ENCODE results near the gene SND1. TPM values are rescaled to one million over a fixed set of nuclear protein-coding genes. Genes with fewer than 3 reads are reported as not detected.

SND1 gene
- total RNA-seq, 2 experiments from 2014 or later, result 169 to 174 TPM

DNA sequence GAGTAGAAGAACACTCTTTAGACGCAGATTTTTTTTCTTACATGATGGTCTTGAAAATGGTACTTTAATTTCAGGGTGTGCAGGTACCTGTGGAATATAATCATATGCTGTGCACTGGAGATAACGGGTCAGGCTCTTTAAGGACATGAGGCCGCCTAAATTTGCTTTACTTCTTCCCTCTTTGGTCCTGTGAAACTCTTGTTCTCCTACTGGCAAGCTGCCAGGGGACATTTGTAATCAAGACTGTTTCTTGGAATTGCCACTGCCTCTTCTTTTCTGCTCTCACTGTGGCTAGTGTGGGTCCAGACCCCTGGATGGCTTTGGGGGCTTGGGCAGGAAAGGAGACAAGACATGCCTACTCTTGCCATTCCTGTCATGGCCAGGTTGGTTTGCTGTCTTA, 146.0 kb downstream of the SND1 start:
- Mint-ChIP-seq H3K4me3 (no peak overlapping the region), H3K27ac (no peak overlapping the region), H3K27me3 (ENCODE audit: low read depth) (no peaks in the 10 kb centered on the region), H3K36me3 (ENCODE audit: low read depth) (peaks cover 4% of the 10 kb centered on the region), H3K9me3 (ENCODE audit: insufficient read depth) (no peaks in the 10 kb centered on the region), H3K4me1 (ENCODE audit: low read depth) (peaks cover 5% of the 10 kb centered on the region)
- no peak for ATAC-seq
- no peak for DNase-seq
- POLR2A ChIA-PET, result no interaction called here
- CTCF ChIA-PET, result no interaction called here

DNA sequence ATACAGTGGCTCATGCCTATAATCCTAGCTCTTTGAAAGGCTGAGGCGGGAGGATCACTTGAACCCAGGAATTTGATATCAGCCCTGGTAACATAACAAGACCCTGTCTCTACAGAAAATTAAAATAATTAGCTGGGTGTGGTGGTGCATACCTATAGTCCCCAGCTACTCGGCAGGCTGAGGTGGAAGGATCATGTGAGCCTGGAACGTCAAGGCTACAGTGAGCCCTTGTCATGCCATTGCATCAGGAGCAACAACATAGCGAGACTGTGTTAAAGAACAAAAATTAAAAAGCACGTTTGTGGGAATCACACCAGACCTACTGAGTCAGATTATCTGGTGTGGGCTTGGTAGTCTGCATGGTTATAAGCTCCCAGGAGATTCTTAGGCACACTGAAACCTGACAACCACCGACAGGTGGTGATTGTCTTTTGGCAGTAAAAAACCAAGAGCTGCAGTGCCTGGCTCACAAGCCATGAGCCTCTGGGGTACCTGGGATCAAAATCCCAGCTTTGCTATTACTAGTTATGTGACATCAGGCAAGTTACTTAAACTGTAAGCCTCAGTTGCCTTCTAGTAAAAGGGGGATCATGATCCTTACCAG, 146.9 kb downstream of the SND1 start:
- ATAC-seq (no peak), DNase-seq (no peak)
- ChIA-PET CTCF (no interaction called here), POLR2A (no interaction called here)
- peaks cover 4% of the 10 kb centered on the region for H3K36me3 Mint-ChIP-seq (ENCODE audit: low read depth)
- no peaks in the 10 kb centered on the region for H3K27me3 Mint-ChIP-seq (ENCODE audit: low read depth)
- no peaks in the 10 kb centered on the region for H3K9me3 Mint-ChIP-seq (ENCODE audit: insufficient read depth)
- no peak overlapping the region for H3K27ac Mint-ChIP-seq
- no peak overlapping the region for H3K4me3 Mint-ChIP-seq
- H3K4me1 Mint-ChIP-seq (ENCODE audit: low read depth), result peaks cover 5% of the 10 kb centered on the region

DNA sequence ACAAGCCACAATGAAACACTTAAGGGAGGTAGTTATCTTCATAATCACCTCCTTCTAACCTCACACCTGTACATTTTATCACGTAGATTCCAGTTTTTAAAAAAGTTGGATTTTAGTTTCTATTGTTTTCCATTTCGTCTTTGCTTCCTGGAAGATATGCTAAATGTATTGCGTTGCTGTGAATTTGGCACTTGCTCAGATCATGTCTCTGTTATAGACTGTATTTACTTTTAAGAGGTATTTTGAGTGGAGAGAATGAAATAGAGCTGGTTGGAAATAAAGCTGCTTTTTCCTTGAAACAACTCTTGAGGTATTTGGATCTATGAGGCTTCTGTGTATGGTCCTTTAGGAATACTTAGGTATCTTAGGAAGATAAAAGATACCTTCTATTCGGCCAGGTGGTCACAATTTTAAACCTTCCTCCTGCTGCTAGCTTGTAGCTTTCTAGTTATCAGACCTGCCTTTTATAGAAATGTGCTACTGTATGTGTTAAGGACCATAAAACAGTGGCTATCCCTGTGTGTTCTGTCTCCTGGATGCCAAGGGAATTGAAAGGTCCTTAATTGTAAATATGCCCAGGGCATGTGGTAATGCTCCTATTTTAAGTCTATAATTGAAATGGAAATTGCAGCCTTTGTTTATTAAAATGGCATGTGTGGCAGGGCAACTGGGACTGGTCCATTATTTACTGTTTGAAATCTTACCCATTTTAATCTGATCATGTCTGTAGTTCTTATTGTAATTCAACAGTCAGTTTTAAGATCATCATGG, 147.7 kb downstream of the SND1 start:
- ATAC-seq, result no peak
- no peak for DNase-seq
- peaks cover 5% of the 10 kb centered on the region for H3K4me1 Mint-ChIP-seq (ENCODE audit: low read depth)
- no peak overlapping the region for H3K4me3 Mint-ChIP-seq
- ChIA-PET CTCF (interaction anchor here (1.3 kb wide), 1 partner anchor 9 kb away, joined by 3 read pairs; no protein-coding TSS in a partner anchor), POLR2A (no interaction called here)
- H3K27me3 Mint-ChIP-seq (ENCODE audit: low read depth), result no peaks in the 10 kb centered on the region
- peaks cover 2% of the 10 kb centered on the region for H3K36me3 Mint-ChIP-seq (ENCODE audit: low read depth)
- no peak overlapping the region for H3K27ac Mint-ChIP-seq
- no peaks in the 10 kb centered on the region for H3K9me3 Mint-ChIP-seq (ENCODE audit: insufficient read depth)

DNA sequence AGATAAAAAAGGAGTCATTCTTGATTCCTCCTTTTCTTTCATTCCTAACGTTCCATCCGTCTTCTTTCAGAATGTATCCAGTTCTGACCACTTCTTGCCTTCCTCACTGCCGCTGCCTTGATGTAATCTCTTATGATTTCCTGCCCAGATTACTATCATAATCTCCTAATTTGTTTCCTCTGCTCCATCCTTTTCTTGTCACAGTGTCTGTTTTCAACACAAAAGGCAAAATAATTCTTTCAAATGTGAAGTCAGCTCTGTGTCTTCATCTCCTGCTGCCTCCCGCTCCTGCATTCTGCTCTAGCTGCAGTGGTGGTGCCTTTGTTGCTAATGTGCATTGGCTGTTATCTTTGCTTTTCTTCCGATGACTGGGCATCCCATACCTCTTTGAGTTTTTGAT, 150.9 kb downstream of the SND1 start:
- ATAC-seq, result no peak
- POLR2A ChIA-PET, result no interaction called here
- no peaks in the 10 kb centered on the region for H3K9me3 Mint-ChIP-seq (ENCODE audit: insufficient read depth)
- H3K4me3 Mint-ChIP-seq, result no peak overlapping the region
- peaks cover 4% of the 10 kb centered on the region for H3K4me1 Mint-ChIP-seq (ENCODE audit: low read depth)
- H3K27ac Mint-ChIP-seq, result no peak overlapping the region
- no peaks in the 10 kb centered on the region for H3K27me3 Mint-ChIP-seq (ENCODE audit: low read depth)
- CTCF ChIA-PET, result no interaction called here
- H3K36me3 Mint-ChIP-seq (ENCODE audit: low read depth), result peaks cover 7% of the 10 kb centered on the region
- no peak for DNase-seq

DNA sequence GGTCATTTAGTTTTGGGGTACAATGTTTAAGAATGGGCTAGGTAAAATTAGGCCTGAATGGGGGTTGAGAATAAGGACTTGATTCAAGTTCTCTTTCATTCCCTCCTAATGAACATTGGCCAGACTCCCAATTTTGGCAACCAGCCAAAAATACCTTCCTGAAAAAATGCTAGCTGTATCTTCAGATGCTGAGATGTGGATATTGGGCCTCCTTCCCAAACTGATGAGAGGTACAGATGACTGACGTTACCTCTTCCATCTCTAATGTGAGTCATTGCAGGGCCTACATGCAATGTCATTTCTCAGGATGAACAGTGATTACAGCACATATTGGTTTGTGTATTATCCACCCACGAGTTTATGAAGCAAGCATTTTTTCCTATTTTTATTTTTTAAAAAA, 151.6 kb downstream of the SND1 start:
- no peaks in the 10 kb centered on the region for H3K27me3 Mint-ChIP-seq (ENCODE audit: low read depth)
- no peaks in the 10 kb centered on the region for H3K9me3 Mint-ChIP-seq (ENCODE audit: insufficient read depth)
- peaks cover 10% of the 10 kb centered on the region for H3K36me3 Mint-ChIP-seq (ENCODE audit: low read depth)
- ATAC-seq (no peak), DNase-seq (no peak)
- POLR2A ChIA-PET, result no interaction called here
- CTCF ChIA-PET, result interaction anchor here (2.7 kb wide), 1 partner anchor 11 kb away, joined by 16 read pairs; no protein-coding TSS in a partner anchor
- H3K4me1 Mint-ChIP-seq (ENCODE audit: low read depth), result no peaks in the 10 kb centered on the region
- no peak overlapping the region for H3K27ac Mint-ChIP-seq
- H3K4me3 Mint-ChIP-seq, result no peak overlapping the region

DNA sequence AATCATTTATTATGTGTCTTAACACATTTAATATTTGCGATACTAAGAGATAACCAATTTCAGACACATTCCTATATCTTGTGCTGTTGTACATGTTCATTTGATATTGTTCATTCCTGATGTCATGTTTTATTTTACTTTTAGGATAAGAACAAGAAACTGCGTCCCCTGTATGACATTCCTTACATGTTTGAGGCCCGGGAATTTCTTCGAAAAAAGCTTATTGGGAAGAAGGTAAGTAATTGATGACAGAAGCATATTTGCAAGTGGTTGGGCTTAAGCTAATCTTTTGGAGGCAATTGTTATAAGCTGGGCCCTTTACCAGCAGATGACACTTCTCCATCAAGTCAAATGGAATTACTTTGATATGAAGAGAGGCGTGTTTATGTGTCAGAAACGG, 155.3 kb downstream of the SND1 start:
- H3K4me3 Mint-ChIP-seq, result no peak overlapping the region
- ATAC-seq, result no peak
- no peaks in the 10 kb centered on the region for H3K9me3 Mint-ChIP-seq (ENCODE audit: insufficient read depth)
- H3K27me3 Mint-ChIP-seq (ENCODE audit: low read depth), result no peaks in the 10 kb centered on the region
- H3K27ac Mint-ChIP-seq, result no peak overlapping the region
- POLR2A ChIA-PET, result no interaction called here
- no peak for DNase-seq
- no peaks in the 10 kb centered on the region for H3K4me1 Mint-ChIP-seq (ENCODE audit: low read depth)
- CTCF ChIA-PET, result interaction anchor here (1.6 kb wide), 1 partner anchor 15 kb away, joined by 7 read pairs; no protein-coding TSS in a partner anchor
- H3K36me3 Mint-ChIP-seq (ENCODE audit: low read depth), result peaks cover 20% of the 10 kb centered on the region

DNA sequence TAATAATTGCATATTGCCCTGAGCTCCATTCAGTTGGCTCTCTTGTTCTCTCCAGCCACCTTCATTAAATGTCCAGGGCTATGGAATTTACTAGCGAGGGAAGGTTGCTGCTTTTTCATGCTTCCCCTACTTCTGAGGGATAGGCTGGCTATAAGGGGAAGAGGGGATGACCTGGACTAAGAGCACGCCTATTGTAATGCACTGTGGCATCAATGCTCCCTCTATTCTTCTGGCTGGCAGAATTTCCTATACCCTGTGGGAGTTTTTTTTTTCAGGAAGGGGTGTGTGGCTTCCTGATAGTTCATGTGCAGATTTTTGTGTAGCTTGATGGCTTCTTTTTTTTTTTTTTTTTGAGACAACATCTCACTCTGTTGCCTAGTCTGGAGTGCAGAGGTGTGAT, 155.8 kb downstream of the SND1 start:
- no peaks in the 10 kb centered on the region for H3K9me3 Mint-ChIP-seq (ENCODE audit: insufficient read depth)
- CTCF ChIA-PET, result interaction anchor here (1.6 kb wide), 1 partner anchor 15 kb away, joined by 7 read pairs; no protein-coding TSS in a partner anchor
- POLR2A ChIA-PET, result no interaction called here
- ATAC-seq (no peak), DNase-seq (no peak)
- H3K36me3 Mint-ChIP-seq (ENCODE audit: low read depth), result peaks cover 21% of the 10 kb centered on the region
- no peak overlapping the region for H3K27ac Mint-ChIP-seq
- peaks cover under 1% of the 10 kb centered on the region for H3K4me1 Mint-ChIP-seq (ENCODE audit: low read depth)
- H3K4me3 Mint-ChIP-seq, result no peak overlapping the region
- no peaks in the 10 kb centered on the region for H3K27me3 Mint-ChIP-seq (ENCODE audit: low read depth)

DNA sequence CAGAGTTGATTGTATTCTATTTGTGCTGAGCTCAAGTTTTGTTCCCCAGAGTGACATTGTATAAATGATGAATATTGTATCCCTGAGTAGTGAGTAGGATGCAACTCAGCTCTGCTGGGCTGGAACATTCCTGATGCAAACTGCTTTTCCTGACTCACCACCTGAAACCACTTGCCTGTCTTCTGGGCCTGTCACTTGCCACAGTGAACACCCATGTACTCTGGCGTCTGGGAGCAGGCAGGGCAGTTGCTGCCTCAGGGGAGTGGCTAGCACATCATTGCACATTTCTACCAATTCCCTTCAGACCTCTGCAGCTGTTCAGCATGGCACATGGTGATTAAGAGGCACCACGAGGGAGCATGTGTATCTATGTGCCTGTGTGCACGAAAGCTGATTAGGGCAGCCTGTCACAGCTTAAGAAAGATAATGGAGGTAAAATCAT, 157.3 kb downstream of the SND1 start:
- ATAC-seq (no peak), DNase-seq (no peak)
- ChIA-PET CTCF (interaction anchor here (1.0 to 1.2 kb wide), 2 partner anchors 16 to 17 kb away, joined by 3 read pairs; no protein-coding TSS in a partner anchor), POLR2A (no interaction called here)
- no peak overlapping the region for H3K27ac Mint-ChIP-seq
- H3K9me3 Mint-ChIP-seq (ENCODE audit: insufficient read depth), result no peaks in the 10 kb centered on the region
- no peaks in the 10 kb centered on the region for H3K27me3 Mint-ChIP-seq (ENCODE audit: low read depth)
- H3K4me1 Mint-ChIP-seq (ENCODE audit: low read depth), result peaks cover 3% of the 10 kb centered on the region
- H3K4me3 Mint-ChIP-seq, result no peak overlapping the region
- H3K36me3 Mint-ChIP-seq (ENCODE audit: low read depth), result peaks cover 27% of the 10 kb centered on the region

DNA sequence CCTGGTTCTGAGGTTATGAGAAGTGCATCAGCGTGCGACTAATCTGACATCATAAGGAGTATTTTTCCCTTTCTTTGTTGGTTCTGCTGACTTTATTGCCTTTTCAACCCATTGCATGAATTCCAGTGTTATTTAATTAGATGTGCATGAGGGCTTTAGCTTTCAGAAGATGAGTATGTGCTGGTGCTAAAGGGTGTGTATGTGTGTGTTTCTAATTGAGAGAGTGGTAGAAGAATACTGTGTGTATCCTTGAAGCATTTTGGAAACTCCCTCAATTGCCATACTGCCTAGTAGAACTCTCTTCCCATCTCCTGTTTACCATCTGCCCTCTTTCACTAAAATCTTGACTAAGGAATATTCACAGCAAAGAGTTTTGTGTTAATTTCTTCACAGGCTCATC, 158.1 kb downstream of the SND1 start:
- Mint-ChIP-seq H3K9me3 (ENCODE audit: insufficient read depth) (no peaks in the 10 kb centered on the region), H3K36me3 (ENCODE audit: low read depth) (peaks cover 27% of the 10 kb centered on the region), H3K4me3 (no peak overlapping the region), H3K27me3 (ENCODE audit: low read depth) (no peaks in the 10 kb centered on the region), H3K27ac (no peak overlapping the region), H3K4me1 (ENCODE audit: low read depth) (peaks cover 3% of the 10 kb centered on the region)
- ATAC-seq (no peak), DNase-seq (no peak)
- ChIA-PET CTCF (no interaction called here), POLR2A (no interaction called here)

DNA sequence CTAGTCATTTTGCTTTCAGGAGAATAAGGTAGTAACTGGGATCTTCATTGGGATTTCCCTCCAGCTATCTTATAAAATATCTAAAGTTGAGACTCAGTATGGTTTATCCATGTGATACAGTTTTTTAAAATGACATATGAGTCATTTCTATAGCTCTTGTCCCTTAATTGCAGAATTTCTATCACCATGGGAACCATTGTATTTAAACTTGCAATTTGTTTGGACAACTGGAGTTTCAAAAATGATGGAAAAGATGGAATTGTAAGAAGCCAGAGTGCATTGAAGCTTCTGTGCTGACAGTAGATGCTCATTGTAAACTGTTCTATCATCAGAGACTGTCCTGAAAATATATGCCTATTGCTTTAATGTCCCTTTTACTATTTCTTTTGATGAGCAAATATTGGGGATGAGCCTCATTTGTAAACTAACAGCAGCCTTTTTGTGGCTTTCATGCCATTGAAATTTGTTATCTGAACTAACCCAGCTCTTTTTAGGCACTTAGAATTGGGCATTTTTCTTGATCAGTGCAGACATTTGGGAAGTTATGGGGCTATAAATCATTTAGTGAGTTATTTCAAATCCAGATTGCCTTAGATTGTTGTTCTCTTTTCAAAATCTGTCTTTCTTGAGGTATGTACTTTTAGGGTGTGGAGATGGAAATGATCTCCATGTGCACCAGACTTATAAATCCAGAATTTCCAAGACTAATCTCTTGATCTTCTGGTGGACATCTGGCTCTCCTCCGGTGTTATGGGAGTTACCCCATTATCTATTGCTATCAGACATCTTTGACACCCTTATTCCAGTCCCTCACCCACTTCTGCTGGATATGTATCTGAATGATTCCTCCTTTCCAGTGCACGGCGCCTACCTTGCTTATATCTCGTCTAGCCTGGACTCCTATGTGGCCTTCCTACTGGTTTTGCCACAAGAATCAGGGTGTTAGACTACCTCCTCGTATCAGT, 159.0 kb downstream of the SND1 start:
- ATAC-seq (no peak), DNase-seq (no peak)
- POLR2A ChIA-PET, result no interaction called here
- no peaks in the 10 kb centered on the region for H3K9me3 Mint-ChIP-seq (ENCODE audit: insufficient read depth)
- H3K4me1 Mint-ChIP-seq (ENCODE audit: low read depth), result peaks cover 3% of the 10 kb centered on the region
- no peak overlapping the region for H3K27ac Mint-ChIP-seq
- CTCF ChIA-PET, result no interaction called here
- H3K4me3 Mint-ChIP-seq, result no peak overlapping the region
- peaks cover 27% of the 10 kb centered on the region for H3K36me3 Mint-ChIP-seq (ENCODE audit: low read depth)
- H3K27me3 Mint-ChIP-seq (ENCODE audit: low read depth), result no peaks in the 10 kb centered on the region

DNA sequence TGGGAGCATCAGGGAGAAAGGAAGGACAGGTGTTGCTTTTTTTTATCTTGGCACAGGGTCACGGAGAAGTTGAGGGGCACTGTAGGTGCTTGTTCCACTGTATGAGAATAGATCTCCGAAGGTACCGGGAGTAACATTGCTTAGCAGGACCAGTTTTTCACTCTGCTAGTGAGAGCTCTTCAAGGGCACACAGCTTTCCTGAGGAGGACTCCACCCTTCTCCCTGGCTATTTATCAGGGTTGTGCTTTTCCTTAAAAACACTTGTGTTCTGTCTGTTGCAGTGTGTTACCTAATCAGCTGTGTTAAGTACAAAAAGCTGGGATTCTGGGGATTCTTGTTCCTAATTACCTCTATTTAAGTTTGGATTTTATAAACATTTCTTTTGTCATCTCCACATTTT, 160.5 kb downstream of the SND1 start:
- no peak overlapping the region for H3K4me3 Mint-ChIP-seq
- CTCF ChIA-PET, result interaction anchor here (1.4 kb wide), 2 partner anchors 11 to 20 kb away, joined by 4 to 6 read pairs; no protein-coding TSS in a partner anchor
- DNase-seq, result no peak
- no peaks in the 10 kb centered on the region for H3K9me3 Mint-ChIP-seq (ENCODE audit: insufficient read depth)
- no peaks in the 10 kb centered on the region for H3K27me3 Mint-ChIP-seq (ENCODE audit: low read depth)
- peaks cover 3% of the 10 kb centered on the region for H3K4me1 Mint-ChIP-seq (ENCODE audit: low read depth)
- no peak for ATAC-seq
- no peak overlapping the region for H3K27ac Mint-ChIP-seq
- POLR2A ChIA-PET, result no interaction called here
- H3K36me3 Mint-ChIP-seq (ENCODE audit: low read depth), result peaks cover 21% of the 10 kb centered on the region

Data from activated CD8-positive, alpha-beta T cell treated with anti-CD3 and anti-CD28 coated beads, Interleukin-2, amount 10 ng/mL, durations not matched to agents 7 days and 5 days (primary cell).